Measurements from ENCODE around the gene MAGI1.

- TF ChIP-seq ESRRG (CRISPR knock-in tag; IDR thresholded peaks at IDR 0.05): no peak
- TF ChIP-seq, protein P1, sequence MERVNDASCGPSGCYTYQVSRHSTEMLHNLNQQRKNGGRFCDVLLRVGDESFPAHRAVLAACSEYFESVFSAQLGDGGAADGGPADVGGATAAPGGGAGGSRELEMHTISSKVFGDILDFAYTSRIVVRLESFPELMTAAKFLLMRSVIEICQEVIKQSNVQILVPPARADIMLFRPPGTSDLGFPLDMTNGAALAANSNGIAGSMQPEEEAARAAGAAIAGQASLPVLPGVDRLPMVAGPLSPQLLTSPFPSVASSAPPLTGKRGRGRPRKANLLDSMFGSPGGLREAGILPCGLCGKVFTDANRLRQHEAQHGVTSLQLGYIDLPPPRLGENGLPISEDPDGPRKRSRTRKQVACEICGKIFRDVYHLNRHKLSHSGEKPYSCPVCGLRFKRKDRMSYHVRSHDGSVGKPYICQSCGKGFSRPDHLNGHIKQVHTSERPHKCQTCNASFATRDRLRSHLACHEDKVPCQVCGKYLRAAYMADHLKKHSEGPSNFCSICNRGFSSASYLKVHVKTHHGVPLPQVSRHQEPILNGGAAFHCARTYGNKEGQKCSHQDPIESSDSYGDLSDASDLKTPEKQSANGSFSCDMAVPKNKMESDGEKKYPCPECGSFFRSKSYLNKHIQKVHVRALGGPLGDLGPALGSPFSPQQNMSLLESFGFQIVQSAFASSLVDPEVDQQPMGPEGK (CRISPR knock-in tag; IDR thresholded peaks at IDR 0.05; ENCODE audit: borderline replicate concordance): no peak
- TF ChIP-seq PPARA (CRISPR knock-in tag; IDR thresholded peaks at IDR 0.05; ENCODE audit: borderline replicate concordance): no peak
- no peak for TF ChIP-seq ZFP30 (CRISPR knock-in tag; IDR thresholded peaks at IDR 0.05)
- TF ChIP-seq SNAI2 (CRISPR knock-in tag; IDR thresholded peaks at IDR 0.05): no peak
Measured at GRCh38 chr3:65490114-65490513, 548.6 kb downstream of the MAGI1 start.
